Hepatocyte (in vitro differentiated cells): ENCODE results near the gene MCEE. TPM values are rescaled to one million over a fixed set of nuclear protein-coding genes. Genes with fewer than 3 reads are reported as not detected.

ENCODE experiments used
- DNase-seq: peaks from one replicate; pipeline ENCODE4 v3.0.0-alpha.2; 2016; ENCODE audit warnings: low spot score
- H2AFZ ChIP-seq: fragments of 200-600 bp; sonication (generic); 2 replicates; pipeline ENCODE4 v1.6.0; 2016; ENCODE audit warnings: antibody characterized with exemption, mild to moderate bottlenecking
- H3K27ac ChIP-seq: fragments of 200-600 bp; sonication (generic); 2 replicates; pipeline ENCODE4 v1.5.1; 2016; ENCODE audit warnings: mild to moderate bottlenecking
- H3K27me3 ChIP-seq: fragments of 200-600 bp; sonication (generic); 2 replicates; pipeline ENCODE4 v1.6.1; 2016
- H3K36me3 ChIP-seq: fragments of 200-600 bp; sonication (generic); replicated peaks from 2 replicates; pipeline ENCODE4 v1.5.1; 2016; ENCODE audit warnings: low read depth; ENCODE audit not compliant: insufficient read depth
- H3K4me1 ChIP-seq: fragments of 200-600 bp; sonication (generic); 2 replicates; pipeline ENCODE4 v1.5.1; 2016; ENCODE audit warnings: mild to moderate bottlenecking, moderate library complexity; ENCODE audit not compliant: insufficient read depth
- H3K4me2 ChIP-seq: fragments of 200-600 bp; sonication (generic); 2 replicates; pipeline ENCODE4 v1.6.0; 2016
- H3K4me3 ChIP-seq: fragments of 200-600 bp; sonication (generic); 2 replicates; pipeline ENCODE4 v1.5.1; 2016; ENCODE audit warnings: mild to moderate bottlenecking
- H3K79me2 ChIP-seq: fragments of 200-600 bp; sonication (generic); 2 replicates; pipeline ENCODE4 v1.6.0; 2017; ENCODE audit warnings: mild to moderate bottlenecking
- H3K9me2 ChIP-seq: fragments of 200-600 bp; sonication (generic); replicated peaks from 2 replicates; pipeline ENCODE4 v1.6.0; 2017; ENCODE audit warnings: mild to moderate bottlenecking; ENCODE audit not compliant: insufficient read depth
- H3K9me3 ChIP-seq: fragments of 200-600 bp; sonication (generic); 2 replicates; pipeline ENCODE4 v1.5.1; 2016; ENCODE audit warnings: low read depth, mild to moderate bottlenecking
- H4K20me1 ChIP-seq: fragments of 200-600 bp; sonication (generic); 2 replicates; pipeline ENCODE4 v1.6.0; 2016; ENCODE audit warnings: mild to moderate bottlenecking; ENCODE audit not compliant: insufficient read depth, poor library complexity, severe bottlenecking
- CTCF ChIP-seq: fragments of 200-600 bp; sonication (generic); IDR thresholded peaks from 2 replicates; pipeline ENCODE4 v1.5.1; 2016; ENCODE audit warnings: antibody characterized with exemption, mild to moderate bottlenecking; ENCODE audit not compliant: poor library complexity
- EZH2 ChIP-seq: fragments of 200-600 bp; sonication (generic); IDR thresholded peaks from 2 replicates; pipeline ENCODE4 v1.6.1; 2016; ENCODE audit warnings: antibody characterized with exemption, mild to moderate bottlenecking, borderline replicate concordance
- EZH2phosphoT487 ChIP-seq: fragments of 200-600 bp; sonication (generic); IDR thresholded peaks from one replicate; pipeline ENCODE4 v1.6.1; 2018; ENCODE audit warnings: antibody characterized with exemption, mild to moderate bottlenecking, low read depth, moderate library complexity; ENCODE audit not compliant: unreplicated experiment, severe bottlenecking
- WGBS: methylation state at CpG from one replicate; pipeline ENCODE4 v1.1.6; 2016; ENCODE audit warnings: low lambda C conversion rate; ENCODE audit errors: missing lambda C conversion rate; 5-methylcytosine and 5-hydroxymethylcytosine counted together
- polyA plus RNA-seq: library from polyadenylated mRNA; unstranded; fragments of >200 nt; fragmentation: Nextera tagmentation; extraction: Ambion mirVana; gene quantifications from 2 replicates; pipeline ENCODE4 v1.2.1, GENCODE V29; 2016
- total RNA-seq: library from RNA; depleted of rRNA; stranded (reverse); fragments of >200 nt; gene quantifications from 2 replicates; pipeline ENCODE4 v1.2.3, GENCODE V29; 2014

MCEE gene
- total and polyA plus RNA-seq, 2 experiments from 2014 or later: 22.3 to 29.3 TPM

- peaks cover 6% of the 10 kb centered on the region for H4K20me1 ChIP-seq
- no peaks in the 10 kb centered on the region for H3K9me2 ChIP-seq
- peaks cover 15% of the 10 kb centered on the region for H3K4me1 ChIP-seq
- no peak for TF ChIP-seq EZH2phosphoT487
- TF ChIP-seq EZH2: no peak
- no peak for TF ChIP-seq CTCF
- H2AFZ ChIP-seq: peak overlapping the region; percentile 92
- no peak for DNase-seq
- H3K4me2 ChIP-seq: peak overlapping the region; percentile 91
- H3K27ac ChIP-seq: peak overlapping the region; percentile 91
- 1% methylated on average over 10 of the region's 17 CpGs for whole genome bisulfite sequencing
- H3K9me3 ChIP-seq: no peaks in the 10 kb centered on the region
- H3K27me3 ChIP-seq: no peaks in the 10 kb centered on the region
- peak overlapping the region; percentile 81 for H3K4me3 ChIP-seq
- H3K79me2 ChIP-seq: peaks cover 79% of the 10 kb centered on the region
- no peaks in the 10 kb centered on the region for H3K36me3 ChIP-seq
Measured at GRCh38 chr2:71129902-71130151, 202 bp downstream of the MCEE start.

GRCh38 chr2:71129114-71129901 lies 721 bp downstream of the MCEE start:
- no peaks in the 10 kb centered on the region for H3K36me3 ChIP-seq
- no peaks in the 10 kb centered on the region for H3K9me2 ChIP-seq
- WGBS: 2% methylated on average over 18 of the region's 18 CpGs
- peak overlapping the region; percentile 81 for H3K4me3 ChIP-seq
- no peak for TF ChIP-seq CTCF
- peaks cover 15% of the 10 kb centered on the region for H3K4me1 ChIP-seq
- peak overlapping the region; percentile 91 for H3K27ac ChIP-seq
- no peaks in the 10 kb centered on the region for H3K27me3 ChIP-seq
- H3K4me2 ChIP-seq: peak overlapping the region; percentile 91
- H3K9me3 ChIP-seq: no peaks in the 10 kb centered on the region
- H2AFZ ChIP-seq: peak overlapping the region; percentile 92
- DNase-seq: no peak
- H3K79me2 ChIP-seq: peaks cover 84% of the 10 kb centered on the region
- peaks cover 6% of the 10 kb centered on the region for H4K20me1 ChIP-seq

GRCh38 chr2:71126957-71127356 lies 3.1 kb downstream of the MCEE start:
- DNase-seq: no peak
- H3K27me3 ChIP-seq: no peaks in the 10 kb centered on the region
- peaks cover 74% of the 10 kb centered on the region for H3K79me2 ChIP-seq

More at GRCh38 chr2:71126957-71127356, 3.1 kb downstream of the MCEE start:
- TF ChIP-seq EZH2phosphoT487: no peak
- TF ChIP-seq EZH2: no peak
- TF ChIP-seq CTCF: no peak
- Histone ChIP-seq H3K4me1 (peaks cover 10% of the 10 kb centered on the region), H3K9me2 (no peaks in the 10 kb centered on the region), H4K20me1 (peaks cover 9% of the 10 kb centered on the region), H3K4me3 (no peak overlapping the region), H2AFZ (no peak overlapping the region), H3K36me3 (no peaks in the 10 kb centered on the region), H3K9me3 (no peaks in the 10 kb centered on the region), H3K27ac (no peak overlapping the region), H3K4me2 (peak overlapping the region; percentile 24)
- WGBS: 92% methylated on average over 3 of the region's 3 CpGs
